ENCODE data around the gene AKR1C1.
"Not testable (repeated sequence)": the region's sequence is repeated elsewhere in the genome, so short reads cannot be mapped to it uniquely, and the experiment has no call there.

- TF ChIP-seq CTCF (IDR thresholded peaks at IDR 0.05; ENCODE audit: insufficient read depth, low read depth, low read length); EZH2 (IDR thresholded peaks at IDR 0.05; ENCODE audit: insufficient read depth, low read length): not testable (repeated sequence)
Measured at GRCh38 chr10:5004030-5004385, 40.8 kb downstream of the AKR1C1 start.

Data from astrocyte (in vitro differentiated cells and primary cell).